ENCODE data around the gene SCRN1.

GRCh38 chr7:29896685-29897411, 92.8 kb downstream of the SCRN1 start:
- TF ChIP-seq CTCF (IDR thresholded peaks at IDR 0.05) (no peak), POLR2A (IDR thresholded peaks at IDR 0.05) (no peak)

All from thyroid gland (tissue), 4 donors.